GM10847 (cell line): ENCODE data around the gene RUNX3.

Source experiments
- POLR2A ChIP-seq: IDR thresholded peaks from 2 replicates; pipeline ENCODE4 v1.6.1; 2011; ENCODE audit not compliant: insufficient read length; ENCODE audit errors: extremely low read depth

RUNX3 gene

GRCh38 chr1:24954631-24955030 is 24.6 kb upstream of the RUNX3 start:
- no peak for TF ChIP-seq POLR2A

- TF ChIP-seq POLR2A = no peak
Observed at GRCh38 chr1:24954022-24954421, 23.9 kb upstream of the RUNX3 start.

DNA sequence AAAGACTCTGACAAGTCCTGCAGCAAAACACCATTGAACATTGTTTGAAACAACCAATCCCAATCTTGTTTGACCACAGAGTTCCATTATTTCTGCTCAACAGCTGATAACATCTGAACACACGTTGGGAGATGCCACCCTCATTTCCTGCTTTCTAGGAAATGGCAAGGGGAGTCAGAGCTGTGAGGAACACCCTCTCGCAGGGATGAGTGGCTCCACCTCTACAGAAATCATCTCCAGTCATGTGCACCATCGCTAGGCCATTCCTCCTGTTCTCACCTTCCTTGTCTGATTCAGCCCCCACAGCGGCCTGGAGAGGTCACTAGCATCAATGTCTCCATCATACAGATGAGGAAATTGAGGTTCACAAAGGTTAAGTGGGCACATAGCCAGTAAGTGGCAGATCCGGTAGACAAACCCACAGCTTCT is 22.4 kb upstream of the RUNX3 start:
- no peak for TF ChIP-seq POLR2A

GRCh38 chr1:24951810-24952412 is 21.8 kb upstream of the RUNX3 start:
- TF ChIP-seq POLR2A = no peak

- no peak for TF ChIP-seq POLR2A
Observed at GRCh38 chr1:24951337-24951736, 21.3 kb upstream of the RUNX3 start.

- no peak for TF ChIP-seq POLR2A
Observed at GRCh38 chr1:24949331-24949881, 19.3 kb upstream of the RUNX3 start.

DNA sequence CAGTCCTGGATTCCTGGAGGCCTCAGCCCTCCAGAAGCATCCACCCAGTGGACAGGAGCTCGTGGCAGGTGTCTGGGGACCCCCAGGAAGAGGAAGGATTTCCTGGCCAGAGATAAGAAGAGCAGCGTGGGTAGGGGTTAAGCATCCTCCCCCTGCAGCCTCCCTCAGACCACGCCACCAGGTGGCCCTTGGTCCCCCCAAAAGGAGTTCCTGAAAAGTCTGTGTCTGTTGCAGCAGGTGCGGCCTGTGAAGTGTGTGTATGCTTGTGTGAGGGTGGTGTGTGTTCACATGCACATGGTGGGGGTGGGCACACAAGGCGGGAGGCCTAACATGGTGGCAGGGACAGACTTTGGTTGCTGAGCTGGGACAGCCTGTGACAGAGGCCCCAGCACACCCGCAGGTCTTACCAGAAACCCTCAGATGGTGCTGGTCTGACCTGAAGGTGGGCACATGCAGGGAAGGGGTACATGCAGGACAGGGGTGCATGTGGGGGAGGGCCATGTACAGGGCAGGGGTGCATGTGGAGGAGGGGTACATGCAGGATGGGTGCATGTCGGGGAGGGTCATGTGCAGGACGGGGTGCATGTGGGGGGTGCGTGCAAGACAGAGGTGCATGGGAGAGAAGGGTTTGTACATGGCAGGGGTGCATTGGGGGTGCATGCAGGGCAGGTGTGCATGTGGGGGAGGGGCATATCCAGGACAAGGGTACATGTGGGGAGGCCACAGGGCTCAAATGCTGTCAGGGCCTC is 18.2 kb upstream of the RUNX3 start:
- no peak for TF ChIP-seq POLR2A

- TF ChIP-seq POLR2A = peak; percentile 20
Observed at GRCh38 chr1:24946861-24947658, 17.0 kb upstream of the RUNX3 start.

GRCh38 chr1:24945354-24946326 is 15.6 kb upstream of the RUNX3 start:
- no peak for TF ChIP-seq POLR2A

DNA sequence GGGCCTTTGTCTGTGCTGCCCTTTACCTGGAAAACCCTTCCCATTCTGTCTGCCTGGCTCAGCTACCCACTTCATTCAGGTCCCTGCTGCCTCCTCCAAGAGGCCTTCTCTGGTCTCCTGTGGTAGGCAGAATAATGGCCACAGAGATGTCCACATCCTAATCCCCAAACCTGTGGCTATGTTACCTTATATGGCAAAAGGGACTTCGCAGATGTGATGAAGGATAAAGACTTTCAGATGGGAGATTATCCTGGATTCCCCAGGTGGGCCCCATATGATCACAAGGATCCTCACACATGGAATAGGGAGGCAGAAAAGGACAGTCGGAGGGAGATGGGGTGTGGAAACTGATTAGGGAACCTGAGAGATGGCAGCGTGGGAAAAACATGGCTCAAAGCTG is 14.2 kb upstream of the RUNX3 start:
- no peak for TF ChIP-seq POLR2A

- TF ChIP-seq POLR2A = no peak
Observed at GRCh38 chr1:24942789-24943188, 12.7 kb upstream of the RUNX3 start.

GRCh38 chr1:24941564-24941963 is 11.5 kb upstream of the RUNX3 start:
- TF ChIP-seq POLR2A = no peak

DNA sequence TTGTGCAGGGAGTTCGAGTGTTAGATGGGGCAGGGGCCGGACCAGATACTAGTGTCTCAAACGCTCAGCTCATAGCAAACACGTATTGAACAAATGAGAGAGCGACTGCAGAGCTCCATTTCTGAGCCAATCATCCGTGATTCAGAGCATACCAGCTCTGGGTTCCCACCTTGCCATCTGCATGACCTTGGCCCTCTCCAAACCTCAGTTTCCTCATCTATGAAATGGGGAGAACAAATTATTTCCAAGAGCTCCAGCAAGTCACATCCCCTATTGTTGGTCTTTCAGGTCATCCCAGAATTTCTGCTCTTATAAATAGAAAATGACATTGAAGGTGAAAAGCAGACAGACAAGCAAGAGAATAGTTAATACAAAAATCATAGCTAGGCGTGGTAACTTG is 10.2 kb upstream of the RUNX3 start:
- TF ChIP-seq POLR2A = no peak

DNA sequence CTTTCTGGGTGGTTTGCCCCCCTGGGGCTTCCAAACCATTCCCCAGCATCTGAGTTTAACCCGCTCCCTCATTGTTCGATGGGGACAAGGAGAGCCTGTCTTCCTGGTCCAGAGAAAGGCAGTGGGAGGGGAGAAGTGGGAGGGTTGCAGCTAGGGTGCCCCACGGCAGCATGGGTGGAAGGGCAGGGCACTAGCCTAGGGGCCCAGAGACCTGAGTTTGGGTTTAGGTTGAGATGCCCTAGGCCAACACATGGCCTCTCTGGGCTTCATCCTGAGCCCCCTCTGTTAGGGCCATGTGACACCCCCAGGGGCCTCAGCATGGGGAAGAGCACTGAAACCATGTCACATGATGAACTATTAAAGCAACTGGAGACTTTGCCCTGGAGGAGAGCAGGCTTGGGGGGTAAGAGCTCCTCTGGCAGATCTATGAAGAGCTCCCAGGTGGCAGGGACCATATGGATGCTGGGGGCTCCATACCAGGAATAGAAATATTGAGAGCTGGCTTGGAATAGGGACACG is 9.7 kb upstream of the RUNX3 start:
- TF ChIP-seq POLR2A = no peak
